Inferior parietal cortex (tissue), 1 donor: ENCODE data around the gene GBA2.

Source experiments
- DNase-seq: peaks from one replicate; pipeline ENCODE4 v3.0.0-alpha.2; 2016; ENCODE audit errors: extremely low spot score

GBA2 gene

GRCh38 chr9:35766997-35767396 is 18.0 kb upstream of the GBA2 start:
- DNase-seq: no peak

- DNase-seq: no peak
Measured at GRCh38 chr9:35763803-35764202, 14.8 kb upstream of the GBA2 start.

GRCh38 chr9:35763181-35763580 is 14.2 kb upstream of the GBA2 start:
- peak; percentile 29 for DNase-seq

- DNase-seq: no peak
Measured at GRCh38 chr9:35760651-35761050, 11.6 kb upstream of the GBA2 start.

GRCh38 chr9:35759795-35760194 is 10.8 kb upstream of the GBA2 start:
- no peak for DNase-seq

- no peak for DNase-seq
Measured at GRCh38 chr9:35758475-35759050, 9.5 kb upstream of the GBA2 start.

DNA sequence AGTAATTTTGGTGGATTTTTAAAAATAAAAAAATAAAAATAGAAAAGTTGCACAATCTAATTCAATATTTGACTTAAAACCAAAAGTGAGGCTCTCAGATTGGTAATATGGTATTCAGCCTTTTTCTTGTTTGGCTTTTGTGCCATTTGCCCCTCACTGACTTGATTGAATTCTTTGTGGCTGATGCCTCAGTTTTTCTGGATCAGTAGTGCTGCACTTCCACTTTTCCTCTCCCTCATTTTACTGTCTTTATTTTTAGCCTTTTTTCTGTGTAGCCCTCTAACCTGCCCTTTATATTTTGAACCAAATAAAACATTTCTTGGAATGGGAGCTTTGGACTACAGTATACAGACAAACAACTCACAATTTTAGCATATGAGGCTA is 8.9 kb upstream of the GBA2 start:
- DNase-seq: no peak

- DNase-seq: no peak
Measured at GRCh38 chr9:35757226-35757891, 8.3 kb upstream of the GBA2 start.

GRCh38 chr9:35756275-35757225 is 7.5 kb upstream of the GBA2 start:
- DNase-seq: peak; percentile 48

DNA sequence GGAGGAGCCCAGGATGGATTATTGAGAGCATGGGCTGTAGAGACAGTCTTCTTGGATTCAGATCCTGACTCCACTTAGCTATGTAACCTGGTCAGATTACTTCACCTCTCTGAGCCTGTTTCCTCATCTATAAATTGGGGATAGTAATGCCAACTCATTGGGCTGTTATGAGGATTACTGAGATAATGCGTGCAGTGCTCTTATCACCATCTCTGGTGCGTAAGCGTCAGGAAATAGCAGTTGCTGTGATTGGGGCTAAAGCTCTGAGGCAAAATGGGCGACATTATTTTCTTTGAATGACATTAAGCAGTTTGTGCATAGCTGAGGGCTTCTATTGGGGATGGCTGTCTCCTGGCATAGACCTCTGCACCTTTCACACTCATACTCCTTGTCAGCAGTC is 6.0 kb upstream of the GBA2 start:
- no peak for DNase-seq

GRCh38 chr9:35754264-35754663 is 5.2 kb upstream of the GBA2 start, which contains the start of gene MSMP:
MSMP (minus strand) TSS chr9:35754276; CDS start chr9:35754129, 147 bp downstream.
- no peak for DNase-seq

DNA sequence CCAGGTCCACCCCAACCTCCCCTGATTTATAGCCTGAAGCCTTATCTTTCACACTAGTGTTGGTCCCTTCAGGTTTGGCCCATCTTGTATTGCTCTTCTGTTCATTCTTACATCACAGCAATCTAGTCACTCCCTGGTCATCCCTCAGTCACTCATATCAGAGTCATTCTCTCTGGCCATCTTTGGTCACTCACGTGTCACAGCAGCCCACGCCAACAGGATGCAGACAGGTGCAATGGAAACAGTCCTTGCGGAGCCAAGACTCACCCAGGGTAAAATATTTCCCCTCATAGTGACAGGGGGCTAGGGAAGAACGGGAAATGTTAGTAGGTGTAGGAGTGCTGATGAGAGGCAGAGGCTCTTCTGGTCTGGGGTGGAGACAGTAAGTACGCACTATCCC is 4.4 kb upstream of the GBA2 start:
- DNase-seq: no peak

DNA sequence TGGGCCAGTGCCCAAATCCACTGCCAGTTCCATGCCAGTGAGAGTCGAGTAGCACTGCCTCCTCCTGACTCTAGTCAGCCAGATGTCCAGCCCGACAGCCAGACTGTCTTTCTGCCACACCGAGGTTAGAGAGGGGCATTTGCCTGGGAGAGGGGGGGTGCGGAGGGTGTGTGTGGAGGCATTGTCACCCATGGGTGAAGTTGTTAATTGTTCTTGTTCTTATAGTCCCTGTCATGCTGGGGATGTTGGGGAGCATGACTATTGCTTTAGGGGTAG is 1.2 kb upstream of the GBA2 start:
- DNase-seq: no peak

- DNase-seq: no peak
Measured at GRCh38 chr9:35749515-35750255, 657 bp upstream of the GBA2 start.

DNA sequence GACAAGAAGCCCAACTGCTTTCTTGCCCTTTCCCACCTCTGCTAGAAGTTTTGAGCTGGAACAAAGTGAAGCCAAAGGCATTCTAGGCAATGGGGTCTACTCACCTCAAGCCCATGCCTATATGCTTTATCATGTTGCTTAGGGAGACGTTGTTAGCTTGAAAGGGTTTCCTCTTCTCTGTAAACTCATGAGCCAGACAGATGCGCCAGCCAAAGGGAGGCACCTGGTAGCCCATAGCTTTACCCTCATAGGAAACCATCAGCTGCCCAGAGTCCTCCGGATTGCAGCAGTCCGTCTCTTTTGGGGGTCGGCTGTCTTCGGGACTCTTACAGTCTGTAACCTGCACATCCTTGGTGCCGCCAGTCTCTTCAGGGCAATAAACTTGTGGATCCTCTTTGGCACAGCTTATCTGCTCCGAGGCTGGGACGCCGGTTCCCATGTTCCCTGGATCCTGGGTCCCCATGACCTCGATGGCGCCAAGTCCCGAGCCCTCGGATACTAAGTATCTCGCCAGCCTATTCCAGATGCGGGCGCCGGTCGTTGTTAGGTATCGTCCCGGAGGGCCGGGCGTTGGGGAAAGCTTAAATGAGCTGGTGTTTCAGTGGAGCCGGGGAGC is 678 bp downstream of the GBA2 start:
- DNase-seq: no peak

GRCh38 chr9:35746583-35746982 is 2.4 kb downstream of the GBA2 start:
- no peak for DNase-seq

DNA sequence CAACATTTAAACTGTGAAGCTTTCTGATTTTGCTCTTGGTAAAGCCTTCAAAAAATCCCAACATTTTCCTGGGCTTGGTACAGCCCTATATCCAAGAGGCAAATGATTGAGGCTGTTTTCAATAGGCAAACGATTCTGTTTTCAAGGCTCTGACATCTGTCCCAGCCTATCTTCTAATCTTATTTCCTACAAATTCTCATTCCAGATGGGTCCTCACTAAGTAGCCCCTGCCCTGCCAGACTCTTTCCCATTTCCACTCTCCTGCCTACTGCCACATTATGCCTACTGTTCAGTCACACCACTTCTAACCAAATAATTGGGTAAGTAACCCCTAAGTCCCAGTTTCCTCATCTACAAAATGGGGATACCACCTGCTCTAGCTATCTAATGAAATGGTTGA is 3.5 kb downstream of the GBA2 start:
- DNase-seq: no peak

DNA sequence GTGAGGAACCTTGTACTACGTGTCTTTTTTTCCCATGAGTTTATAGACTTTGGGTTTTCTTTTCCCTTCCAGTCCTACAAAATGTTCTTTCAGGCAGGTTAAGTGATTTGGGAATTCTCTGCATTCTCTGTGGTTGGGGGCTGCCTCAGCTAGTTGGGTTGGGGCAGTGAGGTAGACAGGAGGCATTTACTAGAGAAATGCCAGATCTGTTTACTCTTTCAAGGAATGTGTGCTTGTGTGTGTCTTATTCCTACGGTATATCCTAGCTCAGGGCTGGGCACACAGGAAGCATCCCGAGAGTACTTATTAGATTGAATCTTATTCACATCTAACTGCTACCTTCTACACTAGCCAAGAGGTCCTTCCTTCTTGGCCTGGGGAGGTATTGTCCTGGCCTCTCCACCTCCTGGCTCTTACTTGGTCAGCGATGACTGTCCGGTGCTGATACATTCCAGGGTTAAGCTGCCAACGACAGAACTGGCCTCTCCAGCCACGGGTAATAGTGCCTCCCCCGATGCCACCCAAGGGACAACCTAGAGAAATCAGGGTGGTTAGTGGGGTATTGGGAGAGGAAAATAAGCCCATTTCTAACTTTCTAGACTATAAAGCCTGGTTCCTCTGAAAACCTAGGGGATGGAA is 5.0 kb downstream of the GBA2 start:
- no peak for DNase-seq

- DNase-seq: no peak
Measured at GRCh38 chr9:35743452-35743851, 5.6 kb downstream of the GBA2 start.

DNA sequence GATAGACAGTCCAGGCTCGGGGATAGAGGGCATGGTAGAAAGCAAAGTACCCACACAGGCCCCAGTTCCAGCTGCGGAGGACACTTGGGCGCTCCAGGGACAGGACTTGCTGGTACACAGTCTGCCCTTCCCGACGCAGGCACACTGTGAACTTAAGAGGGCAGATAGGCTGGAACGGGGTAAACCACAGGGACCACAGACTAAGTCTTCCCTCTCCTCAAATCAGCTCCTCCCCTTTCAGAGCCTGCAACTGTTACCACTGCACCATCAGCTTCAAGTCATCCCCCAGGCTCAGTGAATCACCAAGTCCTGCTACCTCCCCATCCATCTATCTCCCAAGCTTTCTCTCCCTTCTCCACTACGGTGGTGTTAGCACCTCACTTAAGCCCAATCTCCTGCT is 7.3 kb downstream of the GBA2 start:
- no peak for DNase-seq

GRCh38 chr9:35740243-35740642 is 8.8 kb downstream of the GBA2 start:
- DNase-seq: no peak
